IPS-18c (cell line): ENCODE measurements around the gene MUC5B.

Experiments
- H3K4me3 ChIP-seq: 2 replicates; pipeline ENCODE4 v1.7.0; 2013; ENCODE audit warnings: low read depth, mild to moderate bottlenecking, low read length, moderate library complexity; ENCODE audit not compliant: insufficient read depth
- H3K9me3 ChIP-seq: one replicate; pipeline ENCODE4 v1.6.1; 2013; ENCODE audit warnings: mild to moderate bottlenecking, low read length, moderate library complexity; ENCODE audit not compliant: control insufficient read depth, insufficient read depth

The MUC5B gene

GRCh38 chr11:1226226-1226985 lies 3.5 kb downstream of the MUC5B start:
- H3K4me3 ChIP-seq: no peak overlapping the region; the same call in 1 of the 2 replicates
- peaks cover 2% of the 10 kb centered on the region for H3K9me3 ChIP-seq

GRCh38 chr11:1226986-1227550 lies 4.2 kb downstream of the MUC5B start:
- Histone ChIP-seq H3K9me3 (peaks cover 2% of the 10 kb centered on the region), H3K4me3 (no peak overlapping the region)

- Histone ChIP-seq H3K4me3 (no peak overlapping the region), H3K9me3 (peaks cover 2% of the 10 kb centered on the region)
Measured at GRCh38 chr11:1227551-1228100, 4.8 kb downstream of the MUC5B start.

GRCh38 chr11:1228101-1228821 lies 5.4 kb downstream of the MUC5B start:
- H3K9me3 ChIP-seq: peaks cover 2% of the 10 kb centered on the region
- no peak overlapping the region for H3K4me3 ChIP-seq

GRCh38 chr11:1228921-1229451 lies 6.1 kb downstream of the MUC5B start:
- no peak overlapping the region for H3K4me3 ChIP-seq
- H3K9me3 ChIP-seq: peaks cover 2% of the 10 kb centered on the region

- Histone ChIP-seq H3K9me3 (no peaks in the 10 kb centered on the region), H3K4me3 (no peak overlapping the region)
Measured at GRCh38 chr11:1229471-1230120, 6.7 kb downstream of the MUC5B start.

- Histone ChIP-seq H3K4me3 (no peak overlapping the region), H3K9me3 (no peaks in the 10 kb centered on the region)
Measured at GRCh38 chr11:1230121-1230455, 7.2 kb downstream of the MUC5B start.

- Histone ChIP-seq H3K4me3 (no peak overlapping the region), H3K9me3 (no peaks in the 10 kb centered on the region)
Measured at GRCh38 chr11:1230456-1231395, 7.9 kb downstream of the MUC5B start.

- no peaks in the 10 kb centered on the region for H3K9me3 ChIP-seq
- no peak overlapping the region for H3K4me3 ChIP-seq
Measured at GRCh38 chr11:1231396-1232020, 8.6 kb downstream of the MUC5B start.

- Histone ChIP-seq H3K9me3 (no peaks in the 10 kb centered on the region), H3K4me3 (no peak overlapping the region)
Measured at GRCh38 chr11:1232021-1232882, 9.4 kb downstream of the MUC5B start.

GRCh38 chr11:1232883-1233321 lies 10.0 kb downstream of the MUC5B start:
- Histone ChIP-seq H3K4me3 (no peak overlapping the region), H3K9me3 (no peaks in the 10 kb centered on the region)

- peaks cover 3% of the 10 kb centered on the region for H3K9me3 ChIP-seq
Measured at GRCh38 chr11:1233351-1234053, 10.6 kb downstream of the MUC5B start.

GRCh38 chr11:1234054-1234720 lies 11.3 kb downstream of the MUC5B start:
- Histone ChIP-seq H3K4me3 (no peak overlapping the region), H3K9me3 (peaks cover 3% of the 10 kb centered on the region)

More at GRCh38 chr11:1233351-1234053, 10.6 kb downstream of the MUC5B start:
- H3K4me3 ChIP-seq: no peak overlapping the region

- H3K4me3 ChIP-seq: no peak overlapping the region
- H3K9me3 ChIP-seq: peaks cover 3% of the 10 kb centered on the region
Measured at GRCh38 chr11:1234771-1235305, 12.0 kb downstream of the MUC5B start.
